Stimulated activated CD8-positive, alpha-beta memory T cell treated with anti-CD3 and anti-CD28 coated beads, Interleukin-7, amount 100 ng/mL, for 4 hours (primary cell): ENCODE data around the gene NCOA1.
"Not testable (repeated sequence)": the region's sequence is repeated elsewhere in the genome, so short reads cannot be mapped to it uniquely, and the experiment has no call there.

Source experiments
- DNase-seq, 2 donors: peaks; one replicate each; pipeline ENCODE4 v3.0.0-alpha.2; 2020; ENCODE audit warnings: low read depth in 2 of 2

NCOA1 gene

DNA sequence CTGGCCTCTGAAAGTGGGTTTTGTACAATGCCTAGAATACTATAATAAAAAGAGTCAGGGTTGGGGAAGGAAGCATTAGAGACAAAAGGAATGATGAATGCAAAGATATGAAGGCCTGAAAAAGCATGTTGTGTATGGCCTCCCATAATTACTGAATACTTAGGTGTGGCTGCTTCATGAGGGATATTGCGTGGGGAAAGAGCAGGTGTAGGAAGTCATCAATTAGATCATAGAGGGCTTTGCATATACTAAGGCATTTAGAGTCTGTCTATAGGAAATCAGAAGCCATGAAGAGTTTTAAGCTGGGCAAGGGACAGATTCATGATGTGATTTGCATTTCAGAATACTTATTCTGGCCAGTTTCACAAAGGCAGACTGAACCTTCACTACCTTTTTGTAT, 48.2 kb downstream of the NCOA1 start:
- no peak for DNase-seq

DNA sequence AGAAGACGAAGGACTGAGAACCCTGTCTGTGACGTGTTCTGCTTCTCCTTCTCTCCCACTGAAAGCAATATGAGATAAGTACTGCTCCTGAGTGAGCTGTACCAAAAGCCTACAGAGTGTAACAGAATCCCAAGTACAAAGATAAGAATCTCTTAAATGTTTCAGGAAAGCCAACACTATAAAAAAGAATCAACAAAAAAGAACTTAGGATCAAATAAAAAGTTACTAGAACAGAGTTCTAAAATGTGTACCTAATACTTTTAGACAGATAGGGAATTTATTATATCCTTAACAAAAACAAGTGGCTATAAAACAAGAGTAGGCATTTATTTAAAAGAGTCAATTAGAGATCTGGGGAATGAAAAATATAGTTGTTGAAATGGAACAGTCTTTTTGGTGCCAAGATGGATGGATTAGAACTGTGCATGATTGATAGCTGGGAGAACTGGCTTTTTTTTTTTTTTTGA, 49.0 kb downstream of the NCOA1 start:
- no peak for DNase-seq

DNA sequence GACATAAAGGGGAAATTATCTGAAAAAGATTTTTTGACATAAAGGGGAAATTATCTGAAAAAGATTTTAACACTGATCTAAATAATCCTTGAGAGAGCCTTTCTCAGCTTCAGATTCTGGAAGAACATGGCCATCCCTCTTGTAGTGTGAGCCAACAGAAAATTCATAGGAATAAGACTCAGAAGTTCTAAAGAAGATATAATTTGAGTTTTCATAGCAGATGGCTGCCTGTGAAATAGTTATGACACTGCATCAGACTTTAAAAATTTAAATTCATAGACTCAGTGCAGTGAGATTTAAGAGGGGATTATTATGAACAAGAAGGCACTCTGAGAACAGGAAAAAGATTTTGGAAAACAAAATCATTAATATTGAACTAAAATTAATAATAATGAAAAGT, 50.6 kb downstream of the NCOA1 start:
- no peak for DNase-seq

DNA sequence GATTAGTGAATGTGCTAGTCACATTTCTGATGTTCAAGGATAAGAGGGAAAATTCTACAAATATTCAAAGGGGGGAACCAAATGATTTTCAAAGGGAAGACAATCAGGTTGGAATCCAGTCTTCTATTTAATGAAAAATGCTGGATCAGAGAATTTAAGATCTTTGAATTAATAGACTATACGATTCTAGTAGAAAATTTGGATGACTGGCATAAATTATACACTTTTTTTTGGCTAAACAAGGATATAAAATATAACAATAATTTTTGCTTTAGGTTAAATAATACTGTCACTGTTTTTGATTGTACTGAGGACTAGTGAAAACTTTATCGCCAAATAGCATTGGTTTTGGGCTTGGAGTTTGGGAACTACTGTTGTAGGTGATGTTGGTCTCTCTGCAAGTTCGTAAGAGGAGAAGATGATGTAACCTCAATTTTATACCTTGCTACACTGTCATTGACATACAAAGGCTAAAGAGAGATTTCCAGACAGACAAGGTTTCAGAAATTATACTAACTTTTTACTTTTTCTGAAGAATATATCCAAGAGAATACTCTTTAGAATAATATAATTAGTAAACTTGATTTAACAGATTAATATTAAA, 51.3 kb downstream of the NCOA1 start:
- no peak for DNase-seq

DNA sequence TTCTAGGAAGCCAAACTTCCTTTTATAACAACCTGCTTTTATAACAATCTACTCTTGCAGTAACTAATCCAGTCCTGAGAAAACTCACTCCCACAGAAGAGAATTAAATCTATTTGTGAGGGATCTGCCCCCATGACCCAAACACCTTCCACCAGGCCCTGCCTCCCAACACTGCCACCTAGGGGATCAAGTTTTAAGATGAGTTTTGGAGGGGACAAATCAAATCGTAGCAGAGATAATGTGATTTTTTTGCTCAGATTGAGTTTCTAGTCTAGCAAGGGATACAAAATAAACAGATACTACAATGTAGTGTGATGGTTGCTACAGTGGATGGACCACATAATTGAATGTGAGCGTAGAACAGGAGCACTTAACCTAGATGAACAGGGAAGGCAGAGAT, 52.2 kb downstream of the NCOA1 start:
- DNase-seq: no peak

DNA sequence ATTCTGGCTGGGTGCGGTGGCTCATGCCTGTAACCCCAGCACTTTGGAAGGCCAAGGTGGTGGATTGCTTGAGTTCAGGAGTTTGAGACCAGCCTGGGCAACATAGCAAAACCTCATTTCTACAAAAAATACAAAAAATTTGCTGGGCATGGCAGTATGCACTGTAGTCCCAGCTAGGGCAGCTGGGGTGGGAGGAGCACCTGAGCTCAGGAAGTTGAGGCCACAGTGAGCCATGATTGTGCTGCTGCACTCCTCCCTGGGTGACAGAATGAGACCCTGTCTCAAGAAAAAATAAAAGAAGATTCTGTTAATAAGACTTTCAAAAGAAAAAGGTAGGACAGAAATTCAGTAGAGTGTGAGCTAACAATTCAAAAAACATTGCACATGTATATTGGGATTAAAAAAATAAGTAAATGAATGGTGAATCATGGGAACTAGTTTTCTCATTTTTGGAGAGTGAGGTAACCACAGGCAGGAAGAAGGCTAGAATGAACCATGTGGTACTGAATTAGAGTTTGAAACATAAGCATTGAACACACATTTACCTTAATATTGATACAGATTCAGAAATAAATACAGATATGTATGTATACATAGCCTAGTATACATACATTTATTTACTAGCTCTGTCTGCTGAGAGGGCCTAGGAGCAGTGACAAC, 53.5 kb downstream of the NCOA1 start:
- DNase-seq: no peak

DNA sequence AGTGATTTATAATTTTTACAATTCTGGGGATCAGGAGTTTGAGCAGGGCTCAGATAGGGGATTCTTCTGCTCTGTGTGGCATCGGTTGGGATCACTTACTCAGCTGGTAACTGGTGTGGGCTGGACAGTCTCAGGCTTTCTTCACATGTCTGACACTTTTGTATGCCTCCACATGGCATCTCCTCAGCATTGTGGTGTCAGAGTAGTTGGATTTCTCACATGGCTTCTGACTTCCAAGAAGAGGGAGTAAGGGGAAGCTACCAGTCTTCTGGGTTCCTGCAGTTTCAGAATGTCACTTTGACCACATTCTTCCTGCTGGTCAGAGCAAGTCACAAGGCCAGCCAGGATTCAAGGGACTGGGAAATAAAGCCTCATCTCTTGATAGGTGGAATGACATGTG, 55.6 kb downstream of the NCOA1 start:
- DNase-seq: no peak

DNA sequence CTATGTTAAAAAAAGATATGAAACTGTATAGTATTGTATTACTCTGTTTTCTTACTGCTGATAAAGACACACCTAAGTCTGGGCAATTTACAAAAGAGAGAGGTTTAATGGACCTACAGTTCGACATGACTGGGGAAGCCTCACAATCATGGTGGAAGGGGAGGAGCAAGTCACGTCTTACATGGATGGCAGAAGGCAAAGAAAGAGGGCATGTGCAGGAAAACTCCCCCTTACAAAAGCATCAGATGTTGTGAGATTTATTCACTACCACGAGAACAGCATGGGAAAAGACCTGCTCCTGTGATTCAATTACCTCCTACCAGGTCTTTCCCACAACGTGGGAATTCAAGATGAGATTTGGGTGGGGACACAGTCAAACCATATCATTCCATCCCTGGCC, 57.0 kb downstream of the NCOA1 start:
- no peak for DNase-seq

DNA sequence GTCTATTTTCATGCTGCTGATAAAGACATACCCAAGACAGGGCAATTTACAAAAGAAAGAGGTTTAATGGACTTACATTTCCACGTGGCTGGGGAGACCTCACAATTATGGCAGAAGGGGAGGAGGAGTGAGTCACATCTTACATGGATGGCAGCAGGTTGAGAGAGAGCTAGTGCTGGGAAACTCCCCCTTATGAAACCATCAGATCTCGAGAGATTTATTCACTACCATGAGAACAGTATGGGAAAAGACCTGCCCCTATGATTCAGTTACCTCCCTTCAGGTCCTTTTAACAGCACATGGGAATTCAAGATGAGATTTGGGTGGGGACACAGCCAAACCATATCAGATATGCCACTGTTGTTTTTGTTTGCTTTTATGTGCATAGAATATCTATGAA, 59.2 kb downstream of the NCOA1 start:
- not testable (repeated sequence) for DNase-seq

DNA sequence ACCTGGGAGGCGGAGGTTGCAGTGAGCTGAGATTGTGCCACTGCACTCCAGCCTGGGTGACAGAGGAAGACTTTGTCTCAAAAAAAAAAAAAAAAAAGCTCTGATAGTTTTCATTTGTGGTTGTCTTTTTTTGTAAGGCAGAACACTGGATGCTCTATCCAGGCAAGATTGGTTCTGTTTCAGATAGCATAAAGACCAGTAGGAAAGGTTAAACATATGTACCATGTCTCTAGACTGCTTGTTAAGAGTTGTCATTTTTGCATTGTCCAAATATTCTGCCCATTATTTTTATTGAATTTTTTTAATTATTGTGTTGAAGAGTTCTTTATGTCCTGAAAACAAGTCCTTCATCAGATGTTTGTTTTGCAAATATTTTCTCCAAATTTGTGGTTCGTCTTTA, 60.0 kb downstream of the NCOA1 start:
- no peak for DNase-seq

DNA sequence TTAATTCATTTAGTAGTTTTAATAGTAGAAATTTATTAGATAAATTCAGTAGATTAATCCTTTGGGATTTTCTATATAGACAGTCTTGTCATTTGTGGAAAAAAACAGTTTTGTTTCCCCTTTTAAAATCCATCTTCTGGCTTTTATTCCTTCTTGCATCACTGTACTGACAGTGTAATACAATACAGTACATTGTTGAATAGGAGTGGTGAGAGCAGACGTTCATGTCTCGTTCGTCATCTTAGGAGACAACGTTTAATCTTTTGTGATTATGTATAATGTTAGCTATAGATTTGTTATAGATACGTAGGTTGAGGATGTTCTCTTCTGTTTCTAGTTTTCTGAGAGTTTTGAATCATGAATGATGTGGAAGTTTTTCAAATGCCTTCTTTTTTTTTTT, 61.8 kb downstream of the NCOA1 start:
- DNase-seq: no peak

DNA sequence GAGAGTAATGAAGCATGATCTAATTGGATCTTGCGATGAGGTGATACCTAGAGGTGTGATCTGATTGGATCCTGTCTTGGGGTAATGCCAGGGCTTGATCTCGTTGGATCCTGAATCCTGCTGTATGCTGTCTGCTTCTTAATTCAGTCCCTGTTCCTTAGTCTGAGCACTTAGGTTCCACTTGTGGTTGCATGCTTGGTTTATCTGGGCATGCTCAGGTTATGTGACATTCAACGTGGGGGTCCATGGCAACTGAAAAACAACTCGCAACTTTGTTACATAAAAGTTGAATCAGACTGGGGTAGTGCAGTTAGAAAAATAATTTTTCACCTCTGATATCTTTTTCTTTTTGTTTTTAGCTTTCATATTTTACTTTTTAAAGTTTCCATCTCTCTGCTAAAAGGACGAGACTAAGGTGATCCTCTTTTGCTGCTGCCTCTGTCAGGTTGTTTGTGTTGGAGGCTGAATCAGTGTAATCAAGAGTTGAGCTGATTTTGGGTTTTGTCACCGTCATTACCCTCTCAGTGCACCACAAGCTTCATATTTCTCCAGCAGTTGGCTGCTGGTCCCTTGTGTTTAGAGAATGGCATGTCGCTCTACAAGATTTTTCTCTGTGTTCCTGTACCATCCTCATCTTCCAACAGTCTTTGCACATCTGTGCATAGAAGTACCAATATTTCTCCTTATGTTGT, 67.9 kb downstream of the NCOA1 start:
- no peak for DNase-seq

DNA sequence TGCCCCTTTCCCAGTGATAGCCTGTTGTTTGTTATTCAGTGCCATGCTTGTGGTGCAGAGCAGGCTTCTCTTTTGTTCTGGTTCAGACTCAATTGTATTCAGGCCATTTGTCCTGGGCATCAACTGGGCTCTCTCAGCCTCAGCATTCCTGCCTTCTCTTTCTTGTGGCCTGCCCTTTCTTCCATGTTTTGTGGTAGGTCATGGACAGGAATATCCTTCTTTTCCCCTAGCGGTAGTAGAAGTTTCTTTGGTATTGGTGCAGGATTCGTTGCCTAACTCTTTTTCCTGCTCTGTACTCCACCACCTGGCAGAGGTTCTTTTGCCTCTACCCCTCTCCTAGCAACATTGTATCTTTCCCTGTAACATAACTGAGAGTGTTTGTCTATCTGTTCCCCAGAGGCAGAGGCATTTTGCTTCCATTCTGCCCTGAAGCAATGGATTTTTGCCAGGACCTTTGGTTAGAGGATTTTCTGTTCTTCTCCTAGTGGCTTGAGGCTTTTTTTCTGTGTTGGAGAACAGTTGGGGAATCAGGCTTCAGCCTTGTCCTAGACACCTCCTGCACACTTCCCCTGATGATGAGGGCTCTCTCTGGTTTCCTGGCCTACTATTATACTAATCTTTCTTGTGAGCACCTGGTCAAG, 68.5 kb downstream of the NCOA1 start:
- no peak for DNase-seq

DNA sequence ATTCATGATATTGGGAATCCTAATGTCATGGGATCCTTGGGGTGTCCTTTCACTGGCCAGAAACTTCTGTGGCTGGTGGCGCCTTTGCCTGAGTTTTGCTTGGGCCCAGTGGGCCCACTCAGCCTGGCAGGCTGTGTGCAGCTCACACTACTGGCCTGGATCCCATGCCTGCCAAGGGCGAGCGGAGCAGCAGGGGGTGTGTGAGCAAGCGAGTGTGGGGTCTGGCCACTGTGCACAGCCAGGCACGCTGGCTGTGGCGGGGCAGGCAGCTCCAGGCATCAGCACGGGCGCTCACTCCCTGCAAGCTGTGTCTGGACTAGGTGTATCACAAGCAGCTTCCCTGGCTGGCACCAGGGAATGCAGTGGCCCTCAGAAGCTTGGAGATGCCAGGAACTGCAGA, 74.5 kb downstream of the NCOA1 start:
- no peak for DNase-seq

DNA sequence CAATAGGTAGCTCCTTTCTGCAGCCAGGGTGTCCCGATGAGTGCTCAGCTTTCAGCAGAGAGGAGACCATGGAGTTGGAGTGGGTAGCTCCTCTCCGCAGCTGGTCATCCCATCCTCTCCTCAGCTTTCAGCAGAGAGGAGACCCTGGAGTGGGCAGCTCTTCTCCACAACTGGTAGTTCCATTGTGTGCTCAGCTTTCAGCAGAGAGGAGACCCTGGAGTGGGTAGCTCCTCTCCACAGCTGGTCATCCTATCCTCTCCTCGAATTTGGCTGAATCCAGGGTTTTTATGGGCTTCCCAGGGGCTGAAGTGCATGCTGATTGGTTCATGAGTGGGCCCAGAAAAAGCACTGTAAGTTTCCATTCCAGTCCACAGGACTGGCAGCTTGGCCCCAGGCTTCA, 75.2 kb downstream of the NCOA1 start:
- DNase-seq: no peak

DNA sequence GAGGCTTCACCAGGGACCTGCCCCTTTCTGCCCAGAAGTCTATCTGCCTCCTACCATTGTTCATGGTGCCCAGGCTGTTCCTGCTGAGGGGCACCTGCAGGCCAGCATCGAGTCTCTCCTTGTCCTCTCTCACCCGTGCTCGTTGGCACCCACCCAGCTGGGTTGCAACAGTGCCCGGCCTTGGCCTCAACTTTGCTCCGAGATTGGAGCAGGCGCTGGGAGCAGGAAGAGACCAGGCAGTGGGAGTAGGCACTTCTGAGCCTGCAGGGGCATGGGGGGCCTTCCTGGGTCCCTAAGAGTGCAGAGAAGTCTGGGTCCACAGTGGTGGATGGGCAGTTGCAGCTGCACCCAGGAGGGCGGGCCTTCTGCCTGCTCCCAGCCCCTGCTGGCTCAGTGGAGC, 75.6 kb downstream of the NCOA1 start:
- DNase-seq: no peak

DNA sequence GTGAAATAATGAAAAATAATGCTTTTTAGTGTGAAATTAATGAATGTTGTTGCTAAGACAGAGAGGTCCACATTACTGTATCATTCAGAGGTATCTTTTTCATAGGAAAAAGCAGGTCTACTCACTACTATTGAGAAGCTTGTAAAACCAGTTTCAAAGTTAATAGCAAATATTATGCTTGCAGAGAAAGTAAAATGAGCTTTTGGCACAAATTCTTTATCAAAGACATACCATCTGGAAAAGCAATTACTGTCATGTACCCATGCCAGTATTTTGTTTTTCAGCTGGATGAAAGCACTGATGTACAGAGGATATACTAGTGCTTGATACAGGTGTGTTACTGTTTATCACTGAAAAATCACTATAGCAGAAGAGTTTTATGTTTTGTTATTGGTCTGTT, 77.5 kb downstream of the NCOA1 start:
- no peak for DNase-seq

DNA sequence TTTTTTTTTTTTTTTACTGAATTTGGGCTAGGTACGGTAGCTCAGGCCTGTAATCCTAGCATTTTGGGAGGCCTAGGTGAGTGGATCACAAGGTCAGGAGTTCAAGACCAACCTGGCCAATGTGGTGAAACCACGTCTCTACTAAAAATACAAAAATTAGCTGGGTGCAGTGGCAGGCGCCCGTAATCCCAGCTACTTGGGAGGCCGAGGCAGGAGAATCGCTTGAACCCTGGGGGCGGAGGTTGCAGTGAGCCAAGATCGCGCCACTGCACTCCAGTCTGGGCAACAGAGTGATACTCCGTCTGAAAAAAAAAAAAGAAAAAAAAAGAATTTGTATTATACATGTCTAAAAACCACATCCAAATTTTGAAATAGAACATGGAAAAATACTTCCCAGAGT, 78.5 kb downstream of the NCOA1 start:
- DNase-seq: not testable (repeated sequence)

DNA sequence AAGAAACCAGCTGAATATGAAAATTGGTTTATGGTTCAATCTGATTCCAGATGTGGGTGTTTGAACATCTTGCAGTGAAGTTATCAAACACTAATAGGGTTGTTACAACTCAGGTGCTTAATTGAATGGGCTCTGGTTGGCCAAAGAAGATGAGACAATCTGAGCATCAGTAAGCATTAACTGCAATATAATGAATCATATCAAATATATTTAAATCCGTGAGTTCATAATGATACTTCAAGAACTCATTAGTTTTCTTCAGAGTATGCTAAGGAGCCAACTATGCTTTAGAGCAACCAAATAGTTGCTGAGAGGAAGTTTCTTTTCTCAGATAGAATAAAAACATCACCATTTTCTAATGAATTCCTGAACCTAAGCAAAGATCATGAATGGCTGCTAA, 79.2 kb downstream of the NCOA1 start:
- no peak for DNase-seq

DNA sequence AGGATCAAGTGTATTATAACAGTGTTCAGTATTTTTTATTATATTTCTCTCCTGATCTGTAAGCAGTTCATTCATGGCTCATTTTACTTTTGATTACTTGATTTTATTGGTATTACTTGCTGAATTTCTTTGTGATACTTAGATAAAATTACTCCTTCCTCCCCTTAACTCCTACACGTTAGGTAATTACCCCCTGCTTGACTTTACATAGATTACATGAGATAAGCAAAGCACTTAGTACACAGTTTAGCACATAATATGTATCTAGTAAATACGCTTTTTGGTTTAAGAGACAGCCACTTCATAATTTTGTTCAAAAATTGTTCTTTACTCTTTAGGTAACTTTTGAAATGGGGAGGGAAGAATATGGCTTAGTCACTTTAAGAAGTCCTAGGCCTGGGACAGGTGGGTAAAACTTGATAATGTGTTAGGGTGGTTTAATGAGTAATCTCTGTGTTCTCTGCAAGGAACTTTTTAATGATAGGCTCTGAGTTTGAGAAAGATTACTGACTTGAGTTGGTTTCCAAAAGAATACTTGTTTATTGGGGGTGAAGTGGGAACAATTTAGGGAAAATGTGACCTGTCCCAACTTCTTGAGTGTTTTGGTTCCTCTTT, 80.9 kb downstream of the NCOA1 start:
- DNase-seq: no peak

DNA sequence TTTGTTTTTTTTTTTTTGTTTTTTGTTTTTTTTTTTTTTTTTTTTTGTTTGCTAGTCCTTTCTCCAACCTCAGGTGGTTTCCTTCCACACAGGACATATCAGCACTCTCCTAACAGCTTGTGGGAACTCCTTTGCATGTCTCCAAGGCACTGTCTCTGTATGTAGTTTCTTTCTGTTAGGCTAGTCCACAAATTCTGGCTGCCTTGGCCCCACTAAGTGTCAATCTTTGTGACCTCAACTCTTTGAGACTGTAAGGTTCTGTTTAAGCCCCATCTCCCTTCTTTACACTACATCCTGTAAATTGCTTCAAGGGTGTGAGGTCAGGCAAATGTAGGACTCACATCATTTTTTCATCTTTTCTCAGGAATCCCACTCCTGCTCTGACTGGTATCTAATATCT, 85.1 kb downstream of the NCOA1 start:
- no peak for DNase-seq

DNA sequence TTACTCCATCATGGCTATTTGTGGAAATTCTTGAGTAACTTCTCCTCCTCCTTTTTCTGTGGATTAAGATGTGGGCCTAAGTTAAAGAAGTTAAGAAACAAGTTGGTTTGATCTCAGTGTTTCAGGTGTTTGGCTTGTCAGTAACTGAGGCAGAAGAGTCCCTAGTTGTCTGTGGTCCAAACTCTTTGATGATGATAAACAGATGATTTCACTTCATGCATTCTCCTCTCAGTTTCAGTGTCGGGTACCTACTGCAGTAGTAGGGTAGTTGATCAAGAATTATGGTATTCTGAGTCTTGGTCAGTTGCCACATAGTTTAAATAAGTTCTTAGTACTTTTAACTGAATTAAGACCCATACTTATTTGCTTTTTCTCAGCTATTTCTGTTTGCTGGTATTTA, 85.6 kb downstream of the NCOA1 start:
- DNase-seq: no peak
